Gastrocnemius medialis (tissue), 4 donors: ENCODE measurements around the gene SCNN1B. TPM values are rescaled to one million over a fixed set of nuclear protein-coding genes. Genes with fewer than 3 reads are reported as not detected.
"Not testable (repeated sequence)": the region's sequence is repeated elsewhere in the genome, so short reads cannot be mapped to it uniquely, and the experiment has no call there.

ENCODE experiments used
- ATAC-seq, 2 donors: fragments of 150-250 bp; one replicate each; pipeline ENCODE4 v1.9.1; 2016
- DNase-seq, 2 donors: peaks; one replicate each; pipeline ENCODE4 v3.0.0-alpha.2; 2019
- H3K27ac ChIP-seq, 4 donors: fragments of 200-600 bp; sonication (generic); 1 replicate in 1 of 4; 2 replicates in 3 of 4; pipeline ENCODE4 v1.5.1; 2016 to 2018; ENCODE audit warnings: mild to moderate bottlenecking in 2 of 4, moderate library complexity in 1 of 4
- H3K27me3 ChIP-seq, 3 donors: fragments of 200-600 bp; sonication (generic) in 2 of 3; 1 replicate in 1 of 3; 2 replicates in 2 of 3; pipeline versions ENCODE4 v1.5.1 to v1.6.0; 2016 to 2019; ENCODE audit warnings: mild to moderate bottlenecking in 1 of 3, moderate library complexity in 1 of 3
- H3K36me3 ChIP-seq, 2 donors: fragments of 200-600 bp; sonication (generic) in 1 of 2; one replicate each; pipeline ENCODE4 v1.5.1; 2017 to 2018
- H3K4me1 ChIP-seq, 2 donors: fragments of 200-600 bp; sonication (generic) in 1 of 2; one replicate each; pipeline ENCODE4 v1.5.1; 2016 to 2017; ENCODE audit warnings: mild to moderate bottlenecking in 2 of 2
- H3K4me3 ChIP-seq, 4 donors: fragments of 200-600 bp; sonication (generic) in 3 of 4; 1 replicate in 1 of 4; 2 replicates in 3 of 4; pipeline ENCODE4 v1.5.1; 2016 to 2019; ENCODE audit warnings: mild to moderate bottlenecking in 2 of 4
- H3K9me3 ChIP-seq, 3 donors: fragments of 200-600 bp; sonication (generic) in 2 of 3; 1 replicate in 1 of 3; 2 replicates in 2 of 3; pipeline ENCODE4 v1.5.1; 2016 to 2019
- POLR2A ChIP-seq, 2 donors: fragments of 450-650 bp; IDR thresholded peaks; one replicate each; pipeline ENCODE4 v1.6.1; 2017; ENCODE audit warnings: antibody characterized with exemption in 2 of 2, mild to moderate bottlenecking in 2 of 2, moderate library complexity in 2 of 2
- in situ Hi-C, 4 donors: fragments of 200-750 bp; cut with MboI; loops; one replicate each; pipeline versions ENCODE4 v1.15.0 to v1.8.0; 2017; ENCODE audit warnings: low sequenced_read_pairs in 4 of 4
- intact Hi-C: fragments of 100-400 bp; cut with DNase I; formaldehyde crosslinking; loops from one replicate; pipeline ENCODE4 v1.15.1; 2023; ENCODE audit warnings: low total_unique reads
- total RNA-seq, 4 donors: library from RNA; depleted of rRNA; stranded (reverse); fragments of >200 nt; gene quantifications; one replicate each; pipeline versions ENCODE4 v1.1.0 to v1.2.3, GENCODE V29; 2016
- TF ChIP-seq, protein P1 (sequence below), 5 experiments: fragments of 450-650 bp in 3 of 5; fragments of 200-600 bp in 2 of 5; sonication (generic) in 2 of 5; IDR thresholded peaks in 4 of 5; conservative IDR thresholded peaks in 1 of 5; 1 replicate in 4 of 5; 2 replicates in 1 of 5; pipeline ENCODE4 v1.5.1; 2016 to 2019; ENCODE audit warnings: antibody characterized with exemption in 5 of 5, mild to moderate bottlenecking in 3 of 5, moderate library complexity in 3 of 5

SCNN1B gene
- total RNA-seq, 4 donors from 2014 or later, result 0.81 to 2.3 (median 0.99) TPM

DNA sequence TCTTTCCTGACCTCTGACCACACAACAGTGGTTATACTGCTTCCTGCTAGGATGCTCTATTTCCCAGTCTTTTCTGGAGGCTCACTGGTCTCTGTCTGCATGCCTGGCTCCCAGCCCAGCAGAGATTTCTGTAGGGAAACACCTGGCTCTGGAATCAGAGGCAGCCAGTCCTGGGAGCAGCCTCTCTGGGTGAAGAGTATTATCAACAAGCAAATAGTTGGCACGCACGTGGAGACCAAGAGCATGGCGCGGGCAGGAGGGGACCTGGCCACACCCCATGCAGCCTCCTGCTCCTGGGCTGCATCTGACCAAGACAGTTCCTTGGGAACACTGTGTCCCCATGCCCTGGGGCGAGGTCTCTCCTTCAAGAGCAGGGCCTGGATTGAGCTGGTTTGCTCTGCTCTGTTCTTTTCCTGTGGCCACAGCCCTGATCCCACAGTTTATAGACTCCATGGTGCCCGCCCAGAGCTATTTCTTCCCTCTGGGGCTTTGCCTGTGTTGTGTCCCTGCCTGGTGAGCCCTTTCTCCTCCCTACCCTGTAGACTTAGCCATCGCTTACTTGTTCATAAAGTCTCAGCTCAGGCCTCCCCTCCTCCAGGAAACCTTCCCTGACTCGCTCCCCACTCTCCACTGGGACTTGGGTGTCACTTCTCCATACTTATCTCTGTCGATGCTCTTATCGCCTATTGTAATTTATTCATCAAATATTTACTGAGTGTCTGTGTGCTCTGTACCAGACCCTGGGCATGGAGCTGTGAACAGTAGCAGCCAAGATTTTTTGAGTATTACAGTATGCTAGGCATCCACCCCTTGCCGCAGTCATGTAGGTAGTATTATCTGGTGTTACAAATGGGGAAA lies 60.6 kb downstream of the SCNN1B start:
- ATAC-seq, result peak; percentile 65 to 71
- peak overlapping the region in 3 of 4 donors; percentile 66 to 78 (median 69) for H3K27ac ChIP-seq
- H3K4me1 ChIP-seq, result peaks cover 6 to 24% of the 10 kb centered on the region in 2 donors
- in situ Hi-C loops, result no loop called here
- TF ChIP-seq POLR2A (IDR thresholded peaks at IDR 0.05), result no peak
- TF ChIP-seq, protein P1, sequence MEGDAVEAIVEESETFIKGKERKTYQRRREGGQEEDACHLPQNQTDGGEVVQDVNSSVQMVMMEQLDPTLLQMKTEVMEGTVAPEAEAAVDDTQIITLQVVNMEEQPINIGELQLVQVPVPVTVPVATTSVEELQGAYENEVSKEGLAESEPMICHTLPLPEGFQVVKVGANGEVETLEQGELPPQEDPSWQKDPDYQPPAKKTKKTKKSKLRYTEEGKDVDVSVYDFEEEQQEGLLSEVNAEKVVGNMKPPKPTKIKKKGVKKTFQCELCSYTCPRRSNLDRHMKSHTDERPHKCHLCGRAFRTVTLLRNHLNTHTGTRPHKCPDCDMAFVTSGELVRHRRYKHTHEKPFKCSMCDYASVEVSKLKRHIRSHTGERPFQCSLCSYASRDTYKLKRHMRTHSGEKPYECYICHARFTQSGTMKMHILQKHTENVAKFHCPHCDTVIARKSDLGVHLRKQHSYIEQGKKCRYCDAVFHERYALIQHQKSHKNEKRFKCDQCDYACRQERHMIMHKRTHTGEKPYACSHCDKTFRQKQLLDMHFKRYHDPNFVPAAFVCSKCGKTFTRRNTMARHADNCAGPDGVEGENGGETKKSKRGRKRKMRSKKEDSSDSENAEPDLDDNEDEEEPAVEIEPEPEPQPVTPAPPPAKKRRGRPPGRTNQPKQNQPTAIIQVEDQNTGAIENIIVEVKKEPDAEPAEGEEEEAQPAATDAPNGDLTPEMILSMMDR (IDR thresholded peaks at IDR 0.05 in 4 of 5, conservative IDR thresholded peaks at IDR 0.05 in 1 of 5), result no peak
- H3K9me3 ChIP-seq, result no peaks in the 10 kb centered on the region
- no peaks in the 10 kb centered on the region for H3K27me3 ChIP-seq
- intact Hi-C loops, result loop anchor here (5.0 kb wide), 1 partner anchor 50 kb away; no protein-coding TSS in a partner anchor
- no peaks in the 10 kb centered on the region for H3K36me3 ChIP-seq
- H3K4me3 ChIP-seq, result no peak overlapping the region
- DNase-seq, result peak; percentile 64 to 68

DNA sequence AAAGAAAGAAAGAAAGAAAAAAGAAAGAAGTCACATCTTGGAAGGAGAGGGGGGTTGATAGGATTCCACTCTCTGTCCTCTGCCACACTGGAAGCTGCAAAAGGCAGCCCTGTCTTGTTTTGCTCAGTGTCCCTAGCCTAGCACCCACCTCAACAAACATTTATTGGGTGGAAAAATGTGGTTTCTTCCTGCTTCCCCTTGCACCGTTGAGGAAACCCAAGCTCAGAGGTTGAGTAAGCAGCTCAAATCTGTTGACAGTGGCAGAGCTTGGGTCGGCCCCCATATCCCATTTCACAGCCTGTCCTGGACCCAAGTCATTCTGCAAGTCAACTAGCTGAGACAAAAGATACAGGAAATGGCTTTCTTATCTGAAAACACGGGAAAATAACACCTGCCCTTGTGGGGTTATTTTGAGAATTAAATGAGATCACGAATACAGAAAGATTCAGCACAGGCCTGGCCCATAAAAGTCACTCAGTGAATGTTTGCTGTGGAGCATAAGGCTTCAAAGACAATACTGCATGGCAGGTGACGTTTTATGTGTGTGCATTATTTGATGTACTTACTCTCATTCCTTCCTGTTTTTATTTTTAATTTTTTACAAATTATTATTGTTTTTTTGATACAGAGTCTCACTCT lies 63.6 kb downstream of the SCNN1B start:
- Histone ChIP-seq H3K36me3 (no peaks in the 10 kb centered on the region), H3K27me3 (no peaks in the 10 kb centered on the region), H3K4me1 (peaks cover 6 to 24% of the 10 kb centered on the region in 2 donors), H3K4me3 (no peak overlapping the region), H3K9me3 (no peaks in the 10 kb centered on the region), H3K27ac (peak overlapping the region; percentile 51 to 63 (median 56))
- ATAC-seq (peak; percentile 91 to 92), DNase-seq (peak; percentile 44 to 65)
- in situ Hi-C loops (no loop called here), intact Hi-C loops (loop anchor here (5.0 kb wide), 1 partner anchor 37 kb away; no protein-coding TSS in a partner anchor)
- TF ChIP-seq, protein P1 (IDR thresholded peaks at IDR 0.05 in 4 of 5, conservative IDR thresholded peaks at IDR 0.05 in 1 of 5), result no peak
- TF ChIP-seq POLR2A (IDR thresholded peaks at IDR 0.05), result no peak

DNA sequence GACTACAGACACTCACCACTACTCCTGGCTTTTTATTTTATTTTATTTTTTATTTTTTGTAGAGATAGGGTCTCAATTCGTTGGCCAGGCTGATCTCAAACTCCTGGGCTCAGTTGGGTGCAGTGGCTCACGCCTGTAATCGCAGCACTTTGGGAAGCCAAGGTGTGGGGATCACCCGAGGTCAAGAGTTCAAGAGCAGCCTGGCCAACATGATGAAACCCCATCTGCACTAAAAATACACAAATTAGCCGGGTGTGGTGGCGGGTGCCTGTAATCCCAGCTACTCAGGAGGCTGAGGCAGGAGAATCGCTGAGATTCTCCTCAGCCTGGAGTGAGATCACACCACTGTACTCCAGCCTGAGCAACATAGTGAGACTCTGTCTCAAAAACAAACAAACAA lies 64.2 kb downstream of the SCNN1B start:
- in situ Hi-C loops, H3K36me3 ChIP-seq, ATAC-seq, DNase-seq, H3K4me3 ChIP-seq, H3K9me3 ChIP-seq, H3K27me3 ChIP-seq: not testable (repeated sequence)
- intact Hi-C loops, result loop anchor here (5.0 kb wide), 1 partner anchor 36 kb away; no protein-coding TSS in a partner anchor
- H3K27ac ChIP-seq, result peak overlapping the region; percentile 51 to 63 (median 56)
- peaks cover 6 to 24% of the 10 kb centered on the region in 2 donors for H3K4me1 ChIP-seq

DNA sequence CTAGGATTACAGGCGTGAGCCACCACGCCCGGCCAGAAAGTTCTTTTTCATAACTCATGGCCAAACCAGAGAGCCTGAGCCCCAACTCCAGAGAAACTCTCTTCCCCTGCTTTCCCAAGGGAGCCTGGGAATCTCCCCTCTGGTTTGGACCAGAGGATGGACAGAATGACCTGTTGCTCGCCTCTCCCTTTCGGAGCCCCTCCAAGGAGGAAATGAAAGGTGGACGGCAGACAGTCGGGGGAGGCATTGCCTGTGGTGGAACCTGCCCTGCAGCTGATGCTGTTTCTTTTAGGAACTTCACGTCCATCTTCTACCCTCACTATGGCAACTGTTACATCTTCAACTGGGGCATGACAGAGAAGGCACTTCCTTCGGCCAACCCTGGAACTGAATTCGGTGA lies 65.5 kb downstream of the SCNN1B start:
- intact Hi-C loops, result loop anchor here (5.0 kb wide), 1 partner anchor 35 kb away; no protein-coding TSS in a partner anchor
- H3K27me3 ChIP-seq, result no peaks in the 10 kb centered on the region
- ATAC-seq (no peak), DNase-seq (no peak)
- no peak overlapping the region for H3K4me3 ChIP-seq
- no peaks in the 10 kb centered on the region for H3K9me3 ChIP-seq
- peaks cover 6 to 21% of the 10 kb centered on the region in 2 donors for H3K4me1 ChIP-seq
- no peaks in the 10 kb centered on the region for H3K36me3 ChIP-seq
- in situ Hi-C loops, result no loop called here
- TF ChIP-seq POLR2A (IDR thresholded peaks at IDR 0.05), result no peak
- TF ChIP-seq, protein P1 (IDR thresholded peaks at IDR 0.05 in 4 of 5, conservative IDR thresholded peaks at IDR 0.05 in 1 of 5), result no peak
- H3K27ac ChIP-seq, result no peak overlapping the region

DNA sequence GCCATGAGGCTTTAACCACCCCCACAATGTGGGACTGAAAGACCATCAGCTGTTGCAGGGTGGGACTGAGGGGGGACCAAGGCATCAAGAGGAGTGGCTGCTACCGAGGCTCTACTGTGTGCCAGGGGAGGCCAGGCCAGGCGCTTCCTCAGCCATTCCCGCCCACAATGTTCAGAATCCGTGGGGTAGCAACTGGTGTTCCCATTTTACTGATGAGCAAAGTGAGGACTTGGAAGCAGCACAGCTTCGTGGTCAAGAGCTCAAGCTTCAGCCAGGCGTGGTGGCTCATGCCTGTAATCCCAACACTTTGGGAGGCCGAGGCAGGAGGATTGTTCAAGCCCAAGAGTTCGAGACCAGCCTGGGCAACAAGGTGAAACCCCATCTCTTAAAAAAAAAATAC lies 65.9 kb downstream of the SCNN1B start:
- Histone ChIP-seq H3K9me3 (no peaks in the 10 kb centered on the region), H3K4me3 (no peak overlapping the region), H3K27ac (no peak overlapping the region), H3K27me3 (no peaks in the 10 kb centered on the region), H3K36me3 (no peaks in the 10 kb centered on the region), H3K4me1 (peaks cover 6 to 17% of the 10 kb centered on the region in 2 donors)
- in situ Hi-C loops, result no loop called here
- TF ChIP-seq, protein P1 (IDR thresholded peaks at IDR 0.05 in 4 of 5, conservative IDR thresholded peaks at IDR 0.05 in 1 of 5), result no peak
- no peak for TF ChIP-seq POLR2A (IDR thresholded peaks at IDR 0.05)
- ATAC-seq (no peak), DNase-seq (no peak)
- intact Hi-C loops, result loop anchor here (5.0 kb wide), 1 partner anchor 34 kb away; no protein-coding TSS in a partner anchor
